Stimulated activated CD4-positive, alpha-beta T cell treated with anti-CD3 and anti-CD28 coated beads, TNF-alpha, amount 100 ng/mL, for 4 hours (primary cell): ENCODE measurements around the gene MYPN.
"Not testable (repeated sequence)": the region's sequence is repeated elsewhere in the genome, so short reads cannot be mapped to it uniquely, and the experiment has no call there.

Experiments
- DNase-seq, 3 experiments: peaks; one replicate each; pipeline ENCODE4 v3.0.0-alpha.2; 2020; ENCODE audit warnings: low read depth in 3 of 3

The MYPN gene

GRCh38 chr10:68133523-68133922 lies 24.2 kb downstream of the MYPN start:
- no peak for DNase-seq

GRCh38 chr10:68135362-68135761 lies 26.1 kb downstream of the MYPN start:
- DNase-seq = no peak

- no peak for DNase-seq
These were observed 26.9 kb downstream of the MYPN start for GRCh38 chr10:68135922-68136792.

GRCh38 chr10:68137171-68137570 lies 27.9 kb downstream of the MYPN start:
- DNase-seq = no peak

GRCh38 chr10:68138526-68138925 lies 29.2 kb downstream of the MYPN start:
- DNase-seq = no peak

GRCh38 chr10:68139448-68140272 lies 30.4 kb downstream of the MYPN start:
- DNase-seq = no peak

- DNase-seq = no peak
These were observed 33.5 kb downstream of the MYPN start for GRCh38 chr10:68142761-68143160.

GRCh38 chr10:68144709-68145108 lies 35.4 kb downstream of the MYPN start:
- no peak for DNase-seq

- no peak for DNase-seq
These were observed 36.4 kb downstream of the MYPN start for GRCh38 chr10:68145705-68146104.

- DNase-seq = no peak
These were observed 36.8 kb downstream of the MYPN start for GRCh38 chr10:68146133-68146532.

GRCh38 chr10:68151453-68151852 lies 42.2 kb downstream of the MYPN start:
- DNase-seq = no peak

GRCh38 chr10:68153473-68154210 lies 44.4 kb downstream of the MYPN start:
- no peak for DNase-seq

GRCh38 chr10:68154211-68154497 lies 44.9 kb downstream of the MYPN start:
- no peak for DNase-seq

GRCh38 chr10:68155615-68156210 lies 46.4 kb downstream of the MYPN start:
- no peak for DNase-seq

- peak in 2 of 3 experiments; percentile 12 to 42 for DNase-seq
These were observed 47.3 kb downstream of the MYPN start for GRCh38 chr10:68156373-68157185.

GRCh38 chr10:68157522-68157921 lies 48.2 kb downstream of the MYPN start:
- not testable (repeated sequence) for DNase-seq

- no peak for DNase-seq
These were observed 48.7 kb downstream of the MYPN start for GRCh38 chr10:68158031-68158430.

- no peak for DNase-seq
These were observed 54.4 kb downstream of the MYPN start for GRCh38 chr10:68163735-68164134.

- no peak for DNase-seq
These were observed 56.4 kb downstream of the MYPN start for GRCh38 chr10:68165643-68166042.

GRCh38 chr10:68166871-68167585 lies 57.7 kb downstream of the MYPN start:
- no peak for DNase-seq
